CD4-positive, alpha-beta T cell treated with Interleukin-4 for 1 hour (primary cell): ENCODE data around the gene COL1A1.

Experiments used
- DNase-seq, 2 donors: peaks; one replicate each; pipeline ENCODE4 v3.0.0-alpha.2; 2020 to 2022

The COL1A1 gene

GRCh38 chr17:50139185-50139783 is 62.1 kb downstream of the COL1A1 start:
- no peak for DNase-seq

GRCh38 chr17:50137042-50137441 is 64.4 kb downstream of the COL1A1 start:
- no peak for DNase-seq

GRCh38 chr17:50136096-50136687 is 65.2 kb downstream of the COL1A1 start:
- no peak for DNase-seq

GRCh38 chr17:50135316-50136095 is 65.9 kb downstream of the COL1A1 start:
- no peak for DNase-seq

- DNase-seq, result no peak
Measured at GRCh38 chr17:50134206-50135110, 67.0 kb downstream of the COL1A1 start.

GRCh38 chr17:50133769-50134099 is 67.7 kb downstream of the COL1A1 start:
- DNase-seq, result no peak
